Lower lobe of right lung (tissue), 2 donors: ENCODE data around the gene CTNNA3. TPM values are rescaled to one million over a fixed set of nuclear protein-coding genes. Genes with fewer than 3 reads are reported as not detected.

ENCODE experiments used
- ATAC-seq, 2 donors: fragments of 200-7000 bp; cut with Tn5 transposase; one replicate each; pipeline ENCODE4 v1.9.1; 2020 to 2022; ENCODE audit warnings: mild to moderate bottlenecking in 2 of 2, moderate library complexity in 2 of 2
- DNase-seq: peaks from one replicate; pipeline ENCODE4 v3.0.0-alpha.2; 2020
- H3K27ac ChIP-seq: fragments of 200-600 bp; one replicate; pipeline ENCODE4 v1.8.0; 2022
- H3K27me3 ChIP-seq: fragments of 200-600 bp; one replicate; pipeline ENCODE4 v1.8.0; 2022; ENCODE audit warnings: low read depth
- H3K36me3 ChIP-seq: fragments of 200-600 bp; one replicate; pipeline ENCODE4 v1.8.0; 2022; ENCODE audit warnings: mild to moderate bottlenecking
- H3K4me1 ChIP-seq: fragments of 200-600 bp; one replicate; pipeline ENCODE4 v1.8.0; 2022
- H3K4me3 ChIP-seq: fragments of 200-600 bp; one replicate; pipeline ENCODE4 v1.8.0; 2022; ENCODE audit warnings: mild to moderate bottlenecking
- H3K9me3 ChIP-seq: fragments of 200-600 bp; one replicate; pipeline ENCODE4 v1.8.0; 2022
- intact Hi-C: fragments of 100-400 bp; cut with DNase I; formaldehyde crosslinking; loops from one replicate; pipeline ENCODE4 v1.11.0; 2022
- total RNA-seq: library from RNA; stranded (reverse); fragmentation: NEBNext Ultra II Directional; extraction: Animal tissue kit (Norgen Biotek cat#: 25700); gene quantifications from one replicate; pipeline ENCODE4 v1.2.1, GENCODE V29; 2021
- TF ChIP-seq, protein P1 (sequence below): fragments of 200-600 bp; IDR thresholded peaks from one replicate; pipeline ENCODE4 v1.8.0; 2022; ENCODE audit warnings: antibody characterized with exemption, mild to moderate bottlenecking
- donor health status: DM: no; HTN: yes; CAD: no; lungs with severe emphysema.

Gene CTNNA3
- total RNA-seq, 1 donor from 2014 or later = not detected

DNA sequence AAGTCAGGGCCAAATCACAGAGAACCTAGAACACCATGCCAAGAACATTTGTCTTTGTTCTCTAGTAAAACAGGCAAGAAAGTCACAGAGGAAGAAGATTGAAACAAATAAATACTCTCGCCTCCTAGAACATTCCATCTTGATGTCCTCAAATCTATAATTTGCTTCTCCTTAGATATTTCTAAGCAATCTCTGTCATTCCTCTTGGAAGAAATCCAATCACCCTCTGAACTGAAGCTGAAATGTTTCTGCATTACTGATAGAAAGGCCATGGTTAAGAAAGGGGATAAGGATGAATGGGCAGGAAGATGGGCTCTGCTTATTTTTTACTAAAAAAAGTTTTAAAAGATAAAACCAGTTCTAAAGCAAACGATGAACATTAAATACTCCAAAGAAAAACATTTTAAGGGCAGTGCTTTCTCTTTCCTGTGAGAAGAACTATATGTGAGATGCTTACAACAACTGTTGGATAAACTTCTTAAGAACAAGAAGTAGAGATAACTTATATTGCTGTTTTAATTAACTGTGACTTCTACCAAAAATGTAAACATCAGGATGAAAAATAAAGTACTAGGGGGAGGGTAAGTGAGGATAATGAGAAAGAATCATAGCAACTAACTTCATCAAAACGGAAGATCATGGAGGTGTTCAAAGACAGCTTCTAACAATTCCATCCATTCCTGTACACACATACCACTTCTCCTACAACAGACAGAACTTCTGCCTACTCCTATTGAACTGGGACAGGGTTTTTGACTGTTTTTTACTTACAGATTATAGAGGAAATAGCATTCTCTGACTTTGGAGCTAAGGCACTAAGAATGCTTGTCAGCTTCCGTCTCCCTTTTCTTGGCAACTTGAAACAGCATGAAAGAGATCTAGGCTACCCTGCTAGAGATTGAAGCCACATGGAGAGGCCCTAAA is 923.2 kb downstream of the CTNNA3 start:
- no peak overlapping the region for H3K27ac ChIP-seq
- TF ChIP-seq, protein P1, sequence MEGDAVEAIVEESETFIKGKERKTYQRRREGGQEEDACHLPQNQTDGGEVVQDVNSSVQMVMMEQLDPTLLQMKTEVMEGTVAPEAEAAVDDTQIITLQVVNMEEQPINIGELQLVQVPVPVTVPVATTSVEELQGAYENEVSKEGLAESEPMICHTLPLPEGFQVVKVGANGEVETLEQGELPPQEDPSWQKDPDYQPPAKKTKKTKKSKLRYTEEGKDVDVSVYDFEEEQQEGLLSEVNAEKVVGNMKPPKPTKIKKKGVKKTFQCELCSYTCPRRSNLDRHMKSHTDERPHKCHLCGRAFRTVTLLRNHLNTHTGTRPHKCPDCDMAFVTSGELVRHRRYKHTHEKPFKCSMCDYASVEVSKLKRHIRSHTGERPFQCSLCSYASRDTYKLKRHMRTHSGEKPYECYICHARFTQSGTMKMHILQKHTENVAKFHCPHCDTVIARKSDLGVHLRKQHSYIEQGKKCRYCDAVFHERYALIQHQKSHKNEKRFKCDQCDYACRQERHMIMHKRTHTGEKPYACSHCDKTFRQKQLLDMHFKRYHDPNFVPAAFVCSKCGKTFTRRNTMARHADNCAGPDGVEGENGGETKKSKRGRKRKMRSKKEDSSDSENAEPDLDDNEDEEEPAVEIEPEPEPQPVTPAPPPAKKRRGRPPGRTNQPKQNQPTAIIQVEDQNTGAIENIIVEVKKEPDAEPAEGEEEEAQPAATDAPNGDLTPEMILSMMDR = no peak
- intact Hi-C loops = no loop called here
- H3K4me3 ChIP-seq = no peak overlapping the region
- DNase-seq (no peak), ATAC-seq (no peak)
- H3K27me3 ChIP-seq = no peaks in the 10 kb centered on the region
- H3K4me1 ChIP-seq = no peaks in the 10 kb centered on the region
- H3K36me3 ChIP-seq = no peaks in the 10 kb centered on the region
- H3K9me3 ChIP-seq = no peaks in the 10 kb centered on the region

DNA sequence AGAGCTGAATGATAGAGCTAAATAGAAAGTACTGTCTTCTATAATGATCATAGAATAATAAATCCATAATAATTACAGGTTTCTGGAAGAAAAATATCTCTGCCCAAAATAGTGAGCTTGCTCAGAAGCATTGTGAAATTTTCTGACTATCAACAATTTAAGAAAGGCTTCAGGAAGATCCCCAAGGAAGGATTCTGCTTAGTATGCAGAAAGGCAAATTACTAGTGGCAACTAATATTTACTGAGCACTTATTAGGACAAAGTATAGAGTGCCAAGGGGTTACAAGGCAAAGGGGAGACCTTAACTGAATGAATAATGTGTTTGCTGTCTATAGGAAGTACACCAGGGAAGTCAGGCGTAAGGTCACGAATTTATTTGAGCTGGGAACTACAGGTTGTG is 928.3 kb downstream of the CTNNA3 start:
- intact Hi-C loops = no loop called here
- Histone ChIP-seq H3K9me3 (no peaks in the 10 kb centered on the region), H3K27ac (no peak overlapping the region), H3K4me3 (no peak overlapping the region), H3K4me1 (no peaks in the 10 kb centered on the region), H3K36me3 (no peaks in the 10 kb centered on the region), H3K27me3 (no peaks in the 10 kb centered on the region)
- TF ChIP-seq, protein P1 = no peak
- no peak for ATAC-seq
- DNase-seq = no peak

DNA sequence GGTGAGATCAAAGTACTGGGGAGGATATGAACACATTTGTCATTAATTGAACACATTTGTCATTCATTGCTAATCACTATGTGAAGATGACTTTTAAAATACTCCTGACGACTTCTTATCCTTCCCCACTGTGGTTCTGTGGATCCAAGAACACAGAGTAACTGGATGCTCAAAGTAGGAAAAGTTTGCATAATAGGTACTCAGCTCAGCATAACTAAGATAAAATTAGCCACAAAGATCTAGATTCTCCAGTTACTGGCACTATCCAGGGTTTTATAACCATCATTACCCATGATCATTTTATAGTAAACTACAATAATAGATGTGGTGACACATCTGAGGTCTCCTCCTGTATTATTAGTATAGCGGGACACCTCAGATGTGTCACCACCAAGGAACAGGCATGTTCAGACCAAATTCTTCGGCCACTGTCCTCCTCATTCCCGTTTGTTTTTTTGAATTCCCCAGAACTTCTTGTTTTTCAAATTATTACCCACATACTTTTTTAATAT is 933.7 kb downstream of the CTNNA3 start:
- Histone ChIP-seq H3K27ac (no peak overlapping the region), H3K9me3 (no peaks in the 10 kb centered on the region), H3K27me3 (no peaks in the 10 kb centered on the region), H3K36me3 (no peaks in the 10 kb centered on the region), H3K4me1 (no peaks in the 10 kb centered on the region), H3K4me3 (no peak overlapping the region)
- DNase-seq (no peak), ATAC-seq (no peak)
- TF ChIP-seq, protein P1 = no peak
- intact Hi-C loops = no loop called here

DNA sequence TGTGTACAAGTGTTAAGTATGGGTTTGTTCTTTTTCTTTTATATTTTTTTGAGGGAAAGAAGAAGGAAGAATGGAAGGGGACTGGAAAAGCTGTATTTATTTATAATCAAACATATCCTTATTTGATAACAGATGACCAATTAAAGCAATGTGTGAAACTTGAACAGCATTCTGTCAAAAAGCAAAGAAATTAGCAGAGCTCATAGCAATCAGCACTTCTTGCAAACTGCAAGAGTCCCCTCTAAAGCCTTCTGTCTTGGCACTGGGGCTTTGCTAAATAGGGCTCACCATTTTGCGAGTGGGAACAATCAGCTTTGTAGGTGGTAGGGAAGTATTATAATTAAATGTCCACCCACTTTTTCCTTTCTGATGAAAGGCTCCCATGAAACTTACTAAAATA is 935.1 kb downstream of the CTNNA3 start:
- Histone ChIP-seq H3K9me3 (no peaks in the 10 kb centered on the region), H3K4me3 (no peak overlapping the region), H3K27ac (no peak overlapping the region), H3K27me3 (no peaks in the 10 kb centered on the region), H3K4me1 (no peaks in the 10 kb centered on the region), H3K36me3 (no peaks in the 10 kb centered on the region)
- ATAC-seq (no peak), DNase-seq (no peak)
- TF ChIP-seq, protein P1 = no peak
- intact Hi-C loops = no loop called here

DNA sequence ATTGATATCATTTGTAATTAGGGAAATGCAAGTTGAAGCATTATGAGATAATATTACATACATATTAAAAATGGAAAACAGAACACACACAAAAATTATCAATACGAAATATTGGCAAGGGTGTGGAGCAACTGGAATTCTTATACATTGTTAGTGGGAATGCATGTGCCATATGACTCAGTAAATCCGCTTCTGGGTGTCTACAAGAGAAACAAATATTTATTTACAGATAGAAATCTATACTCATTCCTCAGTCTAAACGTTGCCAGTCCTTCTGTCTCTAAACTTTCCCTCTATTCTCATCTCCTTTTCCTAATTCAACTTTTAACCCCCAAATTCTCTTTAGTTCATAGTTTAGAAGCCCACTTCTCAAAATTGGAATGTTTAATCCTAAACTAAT is 940.5 kb downstream of the CTNNA3 start:
- intact Hi-C loops = no loop called here
- H3K4me3 ChIP-seq = no peak overlapping the region
- no peaks in the 10 kb centered on the region for H3K9me3 ChIP-seq
- TF ChIP-seq, protein P1 = no peak
- no peaks in the 10 kb centered on the region for H3K27me3 ChIP-seq
- H3K4me1 ChIP-seq = no peaks in the 10 kb centered on the region
- no peak overlapping the region for H3K27ac ChIP-seq
- no peaks in the 10 kb centered on the region for H3K36me3 ChIP-seq
- no peak for DNase-seq
- no peak for ATAC-seq
